NCI-H2107 treated with DMSO at 0.1 percent for 48 hours (cell line): ENCODE data around the gene BCAR3.
A peak's percentile ranks its signal among the peaks of the same experiment; 100 is the strongest.
"Not testable (repeated sequence)": the region's sequence is repeated elsewhere in the genome, so short reads cannot be mapped to it uniquely, and the experiment has no call there.

Experiments used
- DNase-seq: peaks from one replicate; lab custom pipeline; 2025; ENCODE audit not compliant: unreplicated experiment; lab: John Stamatoyannopoulos, UW

Gene BCAR3

GRCh38 chr1:93690341-93690740 is 8.7 kb upstream of the BCAR3 start:
- DNase-seq = no peak

GRCh38 chr1:93689521-93690223 is 8.0 kb upstream of the BCAR3 start:
- no peak for DNase-seq

- no peak for DNase-seq
Observed at GRCh38 chr1:93687542-93687941, 5.9 kb upstream of the BCAR3 start.

GRCh38 chr1:93686504-93687250 is 5.0 kb upstream of the BCAR3 start:
- DNase-seq = no peak

GRCh38 chr1:93685918-93686317 is 4.3 kb upstream of the BCAR3 start:
- no peak for DNase-seq

GRCh38 chr1:93683234-93683633 is 1.6 kb upstream of the BCAR3 start:
- DNase-seq = no peak

- DNase-seq = peak; percentile 77
Observed at GRCh38 chr1:93681989-93682412, 364 bp upstream of the BCAR3 start.

- DNase-seq = peak; percentile 57
Observed at GRCh38 chr1:93680420-93681100, 1.1 kb downstream of the BCAR3 start.

GRCh38 chr1:93680076-93680419 is 1.6 kb downstream of the BCAR3 start:
- DNase-seq = no peak

GRCh38 chr1:93679546-93679945 is 2.1 kb downstream of the BCAR3 start:
- no peak for DNase-seq

GRCh38 chr1:93678946-93679480 is 2.6 kb downstream of the BCAR3 start:
- no peak for DNase-seq

- no peak for DNase-seq
Observed at GRCh38 chr1:93678491-93678890, 3.1 kb downstream of the BCAR3 start.

GRCh38 chr1:93677729-93678128 is 3.9 kb downstream of the BCAR3 start:
- DNase-seq = no peak

GRCh38 chr1:93676427-93676826 is 5.2 kb downstream of the BCAR3 start:
- DNase-seq = no peak

- DNase-seq = no peak
Observed at GRCh38 chr1:93675931-93676330, 5.7 kb downstream of the BCAR3 start.

- no peak for DNase-seq
Observed at GRCh38 chr1:93675271-93675670, 6.4 kb downstream of the BCAR3 start.

GRCh38 chr1:93674071-93674470 is 7.6 kb downstream of the BCAR3 start:
- DNase-seq = not testable (repeated sequence)

GRCh38 chr1:93673163-93673829 is 8.3 kb downstream of the BCAR3 start:
- DNase-seq = no peak

- no peak for DNase-seq
Observed at GRCh38 chr1:93672477-93673162, 9.0 kb downstream of the BCAR3 start.

GRCh38 chr1:93672069-93672468 is 9.6 kb downstream of the BCAR3 start:
- DNase-seq = no peak
